Stomach smooth muscle (tissue), 2 donors: ENCODE results near the gene GPBP1L1.
A peak's percentile ranks its signal among the peaks of the same experiment; 100 is the strongest.
"Not testable (repeated sequence)": the region's sequence is repeated elsewhere in the genome, so short reads cannot be mapped to it uniquely, and the experiment has no call there.

Experiments
- H3K27ac ChIP-seq: one replicate; pipeline ENCODE4 v1.7.0; 2013; ENCODE audit warnings: mild to moderate bottlenecking, low read length, inconsistent platforms
- H3K27me3 ChIP-seq, 2 donors: one replicate each; pipeline ENCODE4 v1.7.0; 2013; ENCODE audit warnings: low read length in 2 of 2; ENCODE audit not compliant: insufficient read depth in 2 of 2, control insufficient read depth in 1 of 2
- H3K36me3 ChIP-seq, 2 donors: one replicate each; pipeline ENCODE4 v1.7.0; 2013; ENCODE audit warnings: low read length in 2 of 2; ENCODE audit not compliant: control insufficient read depth in 2 of 2, insufficient read depth in 2 of 2
- H3K4me1 ChIP-seq: one replicate; pipeline ENCODE4 v1.7.0; 2013; ENCODE audit warnings: low read length; ENCODE audit not compliant: control insufficient read depth, insufficient read depth
- H3K4me3 ChIP-seq, 2 donors: one replicate each; pipeline ENCODE4 v1.7.0; 2013; ENCODE audit warnings: low read length in 2 of 2
- H3K9ac ChIP-seq, 2 donors: one replicate each; pipeline ENCODE4 v1.7.0; 2013; ENCODE audit warnings: low read length in 2 of 2, mild to moderate bottlenecking in 1 of 2
- H3K9me3 ChIP-seq, 2 donors: one replicate each; pipeline ENCODE4 v1.7.0; 2013; ENCODE audit warnings: low read length in 2 of 2; ENCODE audit not compliant: control insufficient read depth in 2 of 2
- donor health status: healthy.
- donor health status: Pancreatic carcinoma.

The GPBP1L1 gene

GRCh38 chr1:45617618-45618017 lies 68.7 kb downstream of the GPBP1L1 start:
- Histone ChIP-seq H3K4me3 (no peak overlapping the region), H3K9ac (no peak overlapping the region), H3K36me3 (peaks cover 31 to 40% of the 10 kb centered on the region in 2 donors), H3K9me3 (no peaks in the 10 kb centered on the region), H3K27ac (no peak overlapping the region), H3K4me1 (peaks cover 4% of the 10 kb centered on the region), H3K27me3 (no peaks in the 10 kb centered on the region)

GRCh38 chr1:45615885-45616284 lies 70.4 kb downstream of the GPBP1L1 start:
- no peak overlapping the region for H3K4me3 ChIP-seq
- no peaks in the 10 kb centered on the region for H3K27me3 ChIP-seq
- no peaks in the 10 kb centered on the region for H3K4me1 ChIP-seq
- H3K27ac ChIP-seq = no peak overlapping the region
- no peaks in the 10 kb centered on the region for H3K9me3 ChIP-seq
- peaks cover 36 to 40% of the 10 kb centered on the region in 2 donors for H3K36me3 ChIP-seq
- H3K9ac ChIP-seq = no peak overlapping the region

GRCh38 chr1:45612941-45613579 lies 73.3 kb downstream of the GPBP1L1 start:
- peaks cover 38 to 39% of the 10 kb centered on the region in 2 donors for H3K36me3 ChIP-seq

GRCh38 chr1:45610589-45611226 lies 75.6 kb downstream of the GPBP1L1 start:
- no peaks in the 10 kb centered on the region for H3K4me1 ChIP-seq
- no peak overlapping the region for H3K27ac ChIP-seq
- H3K36me3 ChIP-seq = peaks cover 19 to 27% of the 10 kb centered on the region in 2 donors

More at GRCh38 chr1:45612941-45613579, 73.3 kb downstream of the GPBP1L1 start:
- Histone ChIP-seq H3K9ac (no peak overlapping the region), H3K9me3 (no peaks in the 10 kb centered on the region), H3K4me3 (no peak overlapping the region), H3K27me3 (no peaks in the 10 kb centered on the region), H3K27ac (no peak overlapping the region), H3K4me1 (no peaks in the 10 kb centered on the region)

GRCh38 chr1:45608175-45609156 lies 77.9 kb downstream of the GPBP1L1 start:
- Histone ChIP-seq H3K9ac (no peak overlapping the region), H3K4me1 (no peaks in the 10 kb centered on the region), H3K27ac (no peak overlapping the region), H3K36me3 (peaks cover 6 to 16% of the 10 kb centered on the region in 2 donors), H3K9me3 (no peaks in the 10 kb centered on the region), H3K27me3 (no peaks in the 10 kb centered on the region), H3K4me3 (no peak overlapping the region)

More at GRCh38 chr1:45610589-45611226, 75.6 kb downstream of the GPBP1L1 start:
- no peak overlapping the region for H3K4me3 ChIP-seq
- no peak overlapping the region for H3K9ac ChIP-seq
- no peaks in the 10 kb centered on the region for H3K27me3 ChIP-seq
- no peaks in the 10 kb centered on the region for H3K9me3 ChIP-seq

- no peak overlapping the region for H3K4me3 ChIP-seq
- peaks cover 4 to 14% of the 10 kb centered on the region in 2 donors for H3K36me3 ChIP-seq
- no peak overlapping the region for H3K27ac ChIP-seq
These were observed 78.8 kb downstream of the GPBP1L1 start for GRCh38 chr1:45607404-45608074.

GRCh38 chr1:45604239-45604638 lies 82.1 kb downstream of the GPBP1L1 start:
- Histone ChIP-seq H3K4me3 (no peak overlapping the region), H3K9ac (no peak overlapping the region), H3K36me3 (peaks cover 2 to 5% of the 10 kb centered on the region in 2 donors), H3K27ac (no peak overlapping the region), H3K9me3 (no peaks in the 10 kb centered on the region), H3K27me3 (no peaks in the 10 kb centered on the region), H3K4me1 (no peaks in the 10 kb centered on the region)

More at GRCh38 chr1:45607404-45608074, 78.8 kb downstream of the GPBP1L1 start:
- no peak overlapping the region for H3K9ac ChIP-seq
- H3K4me1 ChIP-seq = no peaks in the 10 kb centered on the region
- H3K9me3 ChIP-seq = no peaks in the 10 kb centered on the region
- H3K27me3 ChIP-seq = no peaks in the 10 kb centered on the region

- H3K9me3 ChIP-seq, H3K27ac ChIP-seq, H3K27me3 ChIP-seq, H3K36me3 ChIP-seq, H3K9ac ChIP-seq, H3K4me1 ChIP-seq, H3K4me3 ChIP-seq: not testable (repeated sequence)
These were observed 89.6 kb downstream of the GPBP1L1 start for GRCh38 chr1:45596765-45597164.

- Histone ChIP-seq H3K27ac (no peak overlapping the region), H3K9ac (no peak overlapping the region), H3K36me3 (peaks cover 7 to 8% of the 10 kb centered on the region in 2 donors), H3K4me3 (no peak overlapping the region), H3K4me1 (no peaks in the 10 kb centered on the region), H3K9me3 (no peaks in the 10 kb centered on the region), H3K27me3 (no peaks in the 10 kb centered on the region)
These were observed 91.9 kb downstream of the GPBP1L1 start for GRCh38 chr1:45594412-45594811.

- H3K9ac ChIP-seq = no peak overlapping the region
- peaks cover 6 to 8% of the 10 kb centered on the region in 2 donors for H3K36me3 ChIP-seq
- H3K27me3 ChIP-seq = no peaks in the 10 kb centered on the region
- H3K9me3 ChIP-seq = no peaks in the 10 kb centered on the region
- H3K27ac ChIP-seq = no peak overlapping the region
- peak overlapping the region in 1 of 2 donors; percentile 54 for H3K4me3 ChIP-seq
- H3K4me1 ChIP-seq = peaks cover 16% of the 10 kb centered on the region
These were observed 96.5 kb downstream of the GPBP1L1 start for GRCh38 chr1:45589861-45590260.
